ENCODE results near the gene FBXO45.
"Not testable (repeated sequence)": the region's sequence is repeated elsewhere in the genome, so short reads cannot be mapped to it uniquely, and the experiment has no call there.

FBXO45 gene

DNA sequence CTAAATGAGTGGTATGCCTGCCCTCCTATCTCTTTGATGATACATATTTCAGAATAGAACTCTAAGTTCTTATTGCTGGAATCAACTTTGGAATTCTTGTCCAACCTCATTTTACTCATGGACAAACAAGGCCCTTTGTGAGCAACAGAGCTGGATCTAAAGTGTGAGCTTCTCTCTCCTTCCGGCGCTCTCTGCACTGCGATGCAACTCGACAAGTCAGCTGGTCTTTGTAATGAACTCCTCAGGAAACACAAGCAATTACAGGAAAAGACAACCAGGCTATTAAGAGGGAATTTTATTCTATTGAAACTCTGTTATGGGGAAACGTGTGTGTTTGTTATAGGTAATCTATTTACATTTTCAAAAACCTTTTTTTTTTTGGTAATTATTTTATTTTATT is 50.8 kb downstream of the FBXO45 start:
- no peak for DNase-seq (ENCODE audit: low read depth)

DNA sequence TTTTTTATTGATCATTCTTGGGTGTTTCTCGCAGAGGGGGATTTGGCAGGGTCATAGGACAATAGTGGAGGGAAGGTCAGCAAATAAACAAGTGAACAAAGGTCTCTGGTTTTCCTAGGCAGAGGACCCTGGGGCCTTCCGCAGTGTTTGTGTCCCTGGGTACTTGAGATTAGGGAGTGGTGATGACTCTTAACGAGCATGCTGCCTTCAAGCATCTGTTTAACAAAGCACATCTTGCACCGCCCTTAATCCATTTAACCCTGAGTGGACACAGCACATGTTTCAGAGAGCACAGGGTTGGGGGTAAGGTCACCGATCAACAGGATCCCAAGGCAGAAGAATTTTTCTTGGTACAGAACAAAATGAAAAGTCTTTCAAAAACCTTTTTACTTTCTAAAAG is 51.2 kb downstream of the FBXO45 start:
- DNase-seq (ENCODE audit: low read depth): not testable (repeated sequence)

DNA sequence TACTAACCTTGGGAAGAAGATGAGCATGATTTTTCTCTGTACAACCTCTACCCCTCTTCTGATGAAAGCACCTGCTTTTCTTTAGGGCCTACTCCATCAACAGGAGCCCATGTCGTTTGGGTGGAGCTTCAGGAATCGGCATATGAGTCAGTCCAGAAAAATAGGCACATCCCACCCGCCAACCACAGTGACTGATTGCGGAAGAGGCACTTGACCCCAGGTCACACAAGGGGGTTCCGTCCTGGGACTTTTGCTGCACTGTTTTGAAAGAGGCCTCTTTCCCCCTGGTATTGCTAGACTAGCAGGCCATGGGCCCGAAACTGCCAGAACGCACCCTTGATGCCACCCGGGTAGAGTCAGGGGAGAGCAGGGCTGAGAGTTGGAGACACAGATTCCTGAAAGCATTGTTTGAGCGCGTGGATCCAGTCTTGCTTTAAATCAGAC is 51.7 kb downstream of the FBXO45 start:
- no peak for DNase-seq (ENCODE audit: low read depth)

DNA sequence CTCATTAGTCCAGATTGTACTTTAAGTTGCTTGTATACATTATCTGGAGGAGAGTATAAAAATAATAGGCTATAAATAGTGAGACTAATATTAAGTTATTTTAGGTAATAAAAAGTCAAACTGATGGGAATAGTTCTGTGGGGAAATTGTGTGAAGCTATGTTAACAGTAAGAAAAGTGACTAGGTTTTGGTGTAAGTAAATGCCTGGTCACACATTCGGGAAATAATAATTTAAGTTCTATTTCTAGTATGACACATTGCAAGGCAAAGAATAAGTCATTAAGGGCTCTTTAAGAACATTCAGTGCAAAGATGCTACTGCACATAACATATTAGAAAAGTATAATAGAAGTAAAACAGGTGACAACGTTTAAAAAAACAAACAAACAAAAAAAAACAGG is 52.2 kb downstream of the FBXO45 start:
- no peak for DNase-seq (ENCODE audit: low read depth)

DNA sequence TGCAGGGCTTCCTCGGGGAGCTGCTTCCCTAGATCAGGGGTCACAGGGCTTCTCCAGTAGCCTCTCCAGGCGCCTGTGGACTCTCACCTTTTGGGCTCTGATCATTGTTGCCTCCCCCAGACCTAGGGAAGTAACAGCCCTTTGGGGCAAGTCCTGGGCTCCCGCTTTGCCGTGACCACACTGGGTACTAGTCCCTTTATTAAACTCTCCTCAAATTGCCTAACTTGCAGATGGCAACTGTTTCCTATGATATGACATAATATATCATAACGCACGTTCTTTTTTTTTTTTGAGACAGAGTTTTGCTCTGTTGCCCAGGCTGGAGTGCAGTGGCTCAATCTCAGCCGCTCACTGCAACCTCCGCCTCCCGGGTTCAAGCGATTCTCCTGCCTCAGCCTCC is 53.2 kb downstream of the FBXO45 start:
- DNase-seq (ENCODE audit: low read depth): no peak

DNA sequence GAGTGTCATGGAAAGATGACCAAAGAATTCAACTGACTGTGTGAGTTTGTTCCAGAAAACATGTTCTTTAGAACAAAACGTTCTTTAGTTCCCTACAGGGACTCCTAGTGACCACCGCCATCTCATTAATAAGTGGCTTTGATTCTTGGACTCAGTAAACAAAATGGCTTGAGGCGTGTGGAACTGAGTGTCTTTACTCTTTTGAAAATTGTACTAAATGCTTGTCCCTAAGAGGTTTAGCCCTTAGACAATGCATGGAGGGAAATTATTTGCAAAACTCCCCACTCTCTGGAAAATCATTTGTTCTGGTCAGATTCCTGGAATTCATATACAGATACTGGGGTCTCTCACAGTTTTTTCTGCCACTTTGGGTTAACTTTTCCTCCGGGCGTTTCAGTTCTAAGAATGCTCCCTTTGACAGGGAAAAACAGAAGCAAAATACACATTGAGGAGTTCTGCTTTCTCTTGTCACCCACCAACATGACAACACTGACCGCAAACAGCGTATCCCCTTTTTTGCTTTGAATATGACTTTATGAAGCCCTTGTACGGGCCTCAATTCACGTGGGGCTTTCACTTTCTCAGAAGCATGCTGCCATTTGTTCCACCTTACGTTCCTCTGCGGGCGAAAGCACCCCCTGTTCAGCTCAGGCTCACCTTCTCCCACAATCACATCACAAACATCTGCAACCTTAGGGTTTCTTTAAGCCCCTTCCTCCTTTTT is 55.8 kb downstream of the FBXO45 start:
- no peak for DNase-seq (ENCODE audit: low read depth)

DNA sequence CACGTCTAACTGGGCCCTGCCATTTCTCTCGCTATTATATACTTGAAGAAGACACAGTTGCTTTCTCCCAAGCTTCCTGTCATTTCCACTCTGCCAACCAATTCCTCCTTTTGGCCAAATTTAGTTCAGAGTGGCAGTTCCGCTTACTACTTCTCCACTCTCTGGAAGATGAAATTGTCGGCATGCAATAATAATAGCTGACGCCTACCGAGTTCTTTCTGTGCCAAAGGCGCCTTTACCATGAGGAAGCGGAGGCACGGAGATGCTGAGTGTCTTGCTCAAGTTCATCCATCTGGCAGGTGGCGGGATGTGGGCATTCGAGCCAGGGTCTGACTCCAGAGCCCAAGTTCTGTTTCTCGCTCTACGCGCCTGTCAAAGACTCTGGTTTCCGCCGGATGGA is 56.4 kb downstream of the FBXO45 start:
- no peak for DNase-seq (ENCODE audit: low read depth)

DNA sequence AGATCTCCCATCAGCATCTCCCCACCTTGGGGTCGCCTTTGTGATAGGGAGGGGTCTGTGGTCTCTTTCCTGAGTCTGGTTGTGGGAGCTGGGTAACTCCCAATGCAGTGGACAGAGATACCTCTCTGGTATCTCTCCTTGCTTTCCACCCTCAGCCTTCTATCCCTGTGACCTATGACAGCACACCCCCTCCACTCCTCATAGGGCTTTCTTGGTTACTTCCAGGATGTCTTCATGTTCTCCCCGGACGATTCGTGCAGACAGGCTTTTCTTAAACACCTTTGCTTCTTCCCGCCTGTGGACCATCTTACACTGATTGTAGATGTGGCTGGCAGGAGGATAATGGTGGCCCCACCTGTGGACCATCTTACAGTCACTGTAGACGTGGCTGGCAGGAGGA is 56.9 kb downstream of the FBXO45 start:
- DNase-seq (ENCODE audit: low read depth): no peak

DNA sequence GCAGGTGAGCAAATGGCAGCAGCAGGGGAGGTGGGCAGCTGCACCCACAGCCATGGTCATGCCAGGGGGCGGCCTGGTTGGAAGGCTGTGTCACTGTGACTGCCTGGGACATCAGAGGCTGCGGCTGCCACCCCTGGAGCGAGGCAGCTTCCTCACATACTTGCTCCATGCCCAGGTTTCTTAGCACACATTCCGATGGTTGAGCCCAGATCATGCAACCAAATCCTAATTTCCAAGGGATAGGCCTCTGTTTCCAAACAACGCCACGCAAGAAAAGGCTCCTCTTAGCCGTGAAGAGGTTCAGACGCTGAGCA is 59.4 kb downstream of the FBXO45 start:
- no peak for DNase-seq (ENCODE audit: low read depth)

DNA sequence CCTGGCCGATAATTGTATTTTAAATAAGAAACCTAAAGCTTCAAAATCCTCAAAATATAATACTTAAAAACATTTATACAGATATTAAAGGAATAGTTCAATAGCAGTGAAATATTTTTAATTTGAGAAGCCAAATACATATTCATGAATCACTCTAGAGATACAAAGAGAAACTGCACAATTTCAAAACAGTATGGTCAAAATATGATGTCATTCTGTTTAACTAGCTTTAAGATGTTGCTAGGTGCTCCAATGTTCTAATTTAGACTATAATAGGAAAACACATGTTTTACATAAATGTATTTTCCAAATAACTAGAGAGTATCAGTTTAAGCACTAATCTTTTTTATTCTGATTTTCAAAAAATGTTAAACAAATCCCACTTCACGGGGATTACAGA is 60.8 kb downstream of the FBXO45 start:
- DNase-seq (ENCODE audit: low read depth): no peak

DNA sequence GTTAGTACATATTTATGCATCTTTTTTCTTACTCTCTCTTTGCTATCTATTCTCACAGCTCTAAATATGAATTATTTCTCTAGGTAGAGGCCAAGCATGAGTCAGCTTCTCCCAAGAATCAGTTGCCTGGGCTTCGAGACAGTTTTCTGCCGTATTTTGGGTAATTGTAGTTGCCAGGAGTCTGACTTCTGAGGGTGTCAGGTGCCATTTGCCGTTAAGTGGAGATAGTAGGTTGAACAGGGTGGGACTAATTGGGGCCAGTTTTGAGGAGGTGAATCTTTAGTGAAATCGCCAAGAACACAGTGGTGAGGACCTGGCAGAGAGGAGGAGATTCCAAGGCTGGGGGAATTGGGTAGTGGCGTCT is 63.2 kb downstream of the FBXO45 start:
- no peak for DNase-seq (ENCODE audit: low read depth)

DNA sequence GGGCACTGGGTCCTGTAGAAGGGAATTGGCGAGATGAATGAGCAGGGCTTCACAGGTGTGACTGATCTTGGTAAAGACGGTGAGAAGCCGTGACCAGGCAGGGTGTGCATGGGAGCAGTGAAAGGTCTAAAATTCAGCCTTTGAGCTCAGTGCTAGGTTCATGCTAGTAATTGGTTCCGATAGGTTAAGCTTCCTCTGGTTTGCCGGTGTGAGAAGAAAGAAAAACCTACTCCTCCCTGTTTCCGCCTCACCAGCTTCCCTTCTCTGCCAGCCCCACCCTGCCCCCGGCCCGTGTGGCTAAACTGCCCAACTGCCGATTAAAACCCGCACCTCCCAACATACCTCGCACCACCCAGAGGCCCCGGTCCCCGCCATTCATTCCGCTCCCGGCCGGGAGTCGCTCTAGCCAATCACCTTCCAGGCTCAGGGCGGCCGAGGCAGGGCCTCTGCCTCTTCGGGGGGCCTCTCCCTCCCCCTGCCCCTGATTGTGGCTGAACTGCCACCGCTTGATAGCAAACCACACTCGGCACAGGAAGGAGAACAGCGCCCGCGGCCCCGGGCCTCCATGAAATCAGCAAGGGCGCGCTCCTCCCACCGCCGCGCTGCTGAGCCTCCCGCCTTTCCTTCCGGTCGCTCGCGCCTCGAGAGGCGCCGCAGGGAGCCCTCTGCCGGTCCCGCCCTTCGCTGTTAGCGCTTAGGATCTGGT is 63.7 kb downstream of the FBXO45 start:
- peak; percentile 83 for DNase-seq (ENCODE audit: low read depth)

DNA sequence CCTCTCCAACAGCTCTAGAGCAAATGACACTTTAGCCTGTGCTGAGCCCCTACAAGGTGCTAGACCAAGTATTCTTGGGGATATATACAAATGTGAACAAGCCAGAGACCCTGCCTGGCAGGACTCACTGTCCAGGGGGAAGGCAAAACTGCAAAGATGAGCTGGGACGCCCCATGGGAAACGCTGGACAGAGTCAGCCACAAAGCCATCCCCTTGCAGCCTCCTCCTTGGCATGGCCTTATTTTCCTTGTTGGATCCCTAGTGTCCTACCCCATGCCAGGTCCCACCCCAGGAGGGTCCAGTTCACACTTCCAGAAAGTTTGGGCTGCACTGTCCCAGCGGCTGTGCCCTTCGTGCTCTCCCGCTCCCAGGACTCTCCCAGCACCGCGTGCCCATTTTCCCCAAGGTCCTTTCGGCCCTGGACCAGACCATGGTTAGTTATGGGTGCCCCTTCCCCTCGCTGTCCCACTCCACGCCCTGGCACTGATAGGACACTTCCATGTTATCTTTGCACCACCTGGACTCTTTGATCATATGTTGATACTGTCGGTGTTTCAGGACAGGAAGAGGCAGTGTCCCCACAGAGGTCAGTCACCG is 65.2 kb downstream of the FBXO45 start:
- no peak for DNase-seq (ENCODE audit: low read depth)

DNA sequence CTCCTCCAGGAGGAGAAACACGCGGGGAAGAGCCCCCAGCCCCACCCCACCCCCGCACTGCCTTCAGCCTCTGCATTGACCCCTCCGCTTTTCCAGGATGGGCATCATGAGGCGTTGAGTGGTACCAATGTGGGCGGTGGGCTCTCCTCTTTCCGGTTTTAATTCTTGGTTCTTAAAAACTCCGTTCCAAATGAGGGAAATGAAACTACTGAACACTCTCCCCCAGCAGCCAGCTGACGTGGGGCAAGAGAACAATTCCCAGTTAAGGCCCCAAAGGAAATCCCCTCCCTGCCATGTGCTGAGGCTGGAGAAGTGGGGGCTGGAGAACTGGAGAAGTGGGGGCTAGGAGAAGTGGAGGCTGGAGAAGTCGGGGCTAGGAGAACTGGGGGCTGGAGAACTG is 65.8 kb downstream of the FBXO45 start:
- no peak for DNase-seq (ENCODE audit: low read depth)

DNA sequence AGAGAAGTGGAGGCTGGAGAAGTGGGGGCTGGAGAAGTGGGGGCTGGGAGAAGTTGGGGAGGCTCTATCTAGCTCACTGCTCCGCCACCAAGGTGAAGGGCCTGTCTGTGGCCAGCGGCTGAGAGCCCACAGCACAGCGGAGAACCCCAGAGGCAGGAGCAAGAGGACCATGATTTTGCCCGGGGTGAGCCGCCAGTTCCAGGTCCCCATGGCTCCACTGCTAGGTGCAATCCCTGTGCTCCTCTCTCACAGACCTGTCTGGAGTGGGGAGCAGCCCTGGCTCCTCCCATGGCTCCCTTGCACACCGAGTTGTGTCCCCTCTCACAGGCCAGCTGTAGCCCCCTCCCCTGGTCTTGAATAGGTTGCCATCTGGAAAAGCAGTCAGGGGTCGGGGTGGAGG is 66.4 kb downstream of the FBXO45 start:
- no peak for DNase-seq (ENCODE audit: low read depth)

DNA sequence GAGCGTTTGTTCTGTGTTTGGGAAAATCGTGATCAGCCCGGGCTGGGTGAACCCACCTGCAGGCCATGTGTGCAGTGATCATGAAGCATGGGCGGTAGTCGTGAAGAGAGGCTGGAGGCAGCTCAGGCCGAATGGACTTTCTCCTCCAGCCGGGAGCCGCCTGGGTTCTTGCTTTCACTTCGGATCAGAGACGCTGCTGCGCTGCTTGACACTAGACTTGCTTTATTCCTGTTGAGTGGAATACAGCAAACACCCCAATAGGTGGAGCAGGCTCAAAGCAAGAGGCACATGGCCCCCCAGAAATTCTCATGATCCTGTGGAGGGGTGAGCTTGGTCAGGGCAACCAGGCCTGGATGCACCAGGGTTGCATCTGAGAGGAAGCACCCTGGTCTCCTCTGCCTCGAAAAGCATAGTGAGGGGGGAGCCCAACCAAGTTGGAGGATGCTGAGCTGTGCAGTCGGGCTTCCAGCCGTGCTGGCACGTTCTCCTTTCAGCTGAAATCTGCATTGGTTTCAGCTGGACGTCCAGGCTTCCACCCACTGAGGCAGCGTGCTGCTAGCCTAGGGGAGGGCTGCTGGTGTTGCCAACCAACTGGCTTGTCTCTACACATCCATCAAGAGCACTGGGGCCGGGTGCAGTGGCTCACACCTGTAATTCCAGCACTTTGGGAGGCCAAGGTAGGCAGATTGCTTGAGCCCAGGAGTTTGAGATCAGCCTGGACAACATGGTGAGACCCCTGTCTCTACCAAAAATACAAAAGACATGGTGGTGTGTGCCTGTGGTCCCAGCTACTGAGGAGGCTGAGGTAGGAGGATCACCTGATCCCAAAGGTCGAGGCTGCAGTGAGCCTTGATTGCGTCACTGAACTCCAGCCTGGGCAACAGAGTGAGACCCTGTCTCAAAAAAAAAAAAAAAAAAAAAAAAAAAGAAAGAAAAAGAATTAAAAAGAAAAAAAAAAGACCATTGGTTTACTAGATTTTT is 68.2 kb downstream of the FBXO45 start:
- DNase-seq (ENCODE audit: low read depth): no peak

DNA sequence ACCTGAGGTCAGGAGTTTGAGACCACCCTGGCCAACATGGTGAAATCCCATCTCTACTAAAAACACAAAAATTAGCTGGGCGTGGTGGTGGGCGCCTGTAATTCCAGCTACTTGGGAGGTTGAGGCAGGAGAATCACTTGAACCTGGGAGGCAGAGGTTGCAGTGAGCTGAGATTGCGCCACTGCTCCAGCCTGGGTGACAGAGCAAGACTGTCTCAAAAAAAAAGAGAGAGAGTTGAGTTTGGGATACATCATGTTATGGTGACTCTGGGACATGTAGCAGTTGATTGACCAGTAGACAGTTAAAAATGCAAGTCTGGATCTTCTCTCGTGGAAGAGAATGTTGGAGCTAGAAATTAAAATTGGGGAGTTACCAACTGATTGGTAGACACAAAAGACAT is 69.5 kb downstream of the FBXO45 start:
- DNase-seq (ENCODE audit: low read depth): not testable (repeated sequence)

Measured in stimulated activated CD8-positive, alpha-beta memory T cell treated with anti-CD3 and anti-CD28 coated beads, Interleukin-4, amount 100 ng/mL, for 24 hours (primary cell).